Muscle of arm (tissue), 14 donors: ENCODE results near the gene NR5A2. TPM values are rescaled to one million over a fixed set of nuclear protein-coding genes. Genes with fewer than 3 reads are reported as not detected.

ENCODE experiments used
- DNase-seq: peaks from one replicate; pipeline ENCODE4 v3.0.0-alpha.2; 2013
- long read RNA-seq, 11 donors: transcript quantifications; one replicate each; lab custom pipeline, GENCODE V29; 2026
- polyA plus RNA-seq, 12 donors: library from polyadenylated mRNA; unstranded; fragments of 120-200 nt; gene quantifications; one replicate each; pipeline ENCODE4 v1.2.1, GENCODE V29; 2013; ENCODE audit not compliant: insufficient read length in 12 of 12

The NR5A2 gene
- polyA plus RNA-seq, result 10 to 100 TPM in 1 of 12 donors, 1 to 10 TPM in 10, not detected in 1; 2.3 to 13.1 (median 2.9) TPM
- long read RNA-seq, donor 1, partial matches to known transcripts, result 0 of 1 reads
- long read RNA-seq, donor 1, other reads (novel, unspliced or antisense), result 0 of 1 reads
- long read RNA-seq, donor 2, result 0 reads
- long read RNA-seq, donor 3, result 0 reads
- long read RNA-seq, donor 4, result 0 reads
- long read RNA-seq, donor 5, result 0 reads
- long read RNA-seq, donor 6, result 0 reads
- long read RNA-seq, donor 7, result 0 reads
- long read RNA-seq, donor 8, result 0 reads
- long read RNA-seq, donor 9, result 0 reads
- long read RNA-seq, donor 10, result 0 reads
- long read RNA-seq, donor 11, partial matches to known transcripts, result 6 of 6 reads
- long read RNA-seq, donor 11, other reads (novel, unspliced or antisense), result 0 of 6 reads

DNA sequence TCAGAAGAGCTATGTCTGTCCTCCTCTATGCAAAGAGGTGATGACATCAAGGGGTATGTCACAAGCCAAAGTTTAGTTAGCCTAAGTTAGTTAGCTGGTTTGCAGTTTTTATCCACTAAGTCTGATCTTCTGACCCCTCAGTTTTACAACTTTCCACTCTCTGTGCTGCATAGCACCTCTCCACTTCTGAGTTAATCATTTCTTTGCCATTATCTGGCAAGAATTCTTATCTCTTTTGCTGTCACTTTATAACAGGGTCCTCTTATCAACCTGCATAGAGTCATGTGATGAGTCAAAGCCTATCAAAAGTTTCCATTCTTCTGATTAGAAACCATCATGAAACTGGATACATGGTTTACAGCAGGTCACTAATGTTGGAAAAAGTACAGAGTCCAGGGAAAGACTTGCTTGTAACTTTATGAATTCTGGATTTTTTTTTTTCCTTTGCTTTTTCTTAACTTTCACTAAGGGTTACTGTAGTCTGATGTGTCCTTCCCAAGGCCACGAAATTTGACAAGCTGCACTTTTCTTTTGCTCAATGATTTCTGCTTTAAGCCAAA lies at the start of gene NR5A2:
TSS of gene NR5A2 (plus strand) at position 447 of the 560 bp plus-strand sequence. CDS start 138 bp downstream, outside the sequence.
- no peak for DNase-seq

DNA sequence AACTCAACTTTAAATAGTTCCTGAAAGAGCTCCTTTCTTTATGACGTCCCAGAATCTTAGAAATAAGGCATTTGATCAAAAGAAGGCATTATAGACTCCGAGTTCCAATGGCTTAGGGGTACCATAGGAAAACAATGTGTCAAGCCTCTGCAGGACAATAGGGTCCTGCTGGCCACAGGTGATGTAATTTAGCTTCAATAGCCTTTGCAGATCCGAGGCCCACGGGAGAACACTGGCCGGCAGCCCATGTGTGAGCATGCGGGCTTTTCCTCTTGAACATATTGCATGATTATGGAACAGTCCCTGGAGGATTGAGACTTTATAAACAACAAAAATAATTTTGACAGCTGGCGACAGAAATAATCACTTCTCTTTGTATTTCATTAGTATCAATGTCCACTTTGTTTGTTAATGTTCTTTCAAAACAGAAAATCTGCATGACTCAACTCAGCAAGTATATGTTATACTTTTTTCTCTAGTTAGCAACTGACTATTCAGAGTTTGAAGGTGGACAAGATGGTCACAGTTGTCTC lies 49.0 kb upstream of the NR5A2 start:
- DNase-seq, result no peak

DNA sequence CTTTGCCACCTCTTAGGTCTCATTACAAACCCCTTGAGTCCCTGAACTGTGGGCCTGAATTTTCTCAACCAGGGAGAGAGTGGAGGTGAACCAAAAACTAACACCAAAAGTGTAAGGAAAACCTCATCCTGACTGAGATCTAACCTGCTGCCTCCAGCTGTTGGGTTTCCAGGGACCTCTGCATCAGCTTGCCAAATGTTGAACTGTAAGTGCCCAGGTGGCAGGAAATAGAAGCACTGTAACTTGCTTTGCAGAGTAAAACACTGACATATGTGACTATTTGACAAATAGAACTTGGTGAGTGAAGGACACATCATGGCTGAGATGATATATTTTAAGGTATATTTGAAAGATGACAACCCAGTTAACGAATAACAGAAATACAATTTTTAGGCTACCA lies 48.4 kb upstream of the NR5A2 start:
- no peak for DNase-seq

DNA sequence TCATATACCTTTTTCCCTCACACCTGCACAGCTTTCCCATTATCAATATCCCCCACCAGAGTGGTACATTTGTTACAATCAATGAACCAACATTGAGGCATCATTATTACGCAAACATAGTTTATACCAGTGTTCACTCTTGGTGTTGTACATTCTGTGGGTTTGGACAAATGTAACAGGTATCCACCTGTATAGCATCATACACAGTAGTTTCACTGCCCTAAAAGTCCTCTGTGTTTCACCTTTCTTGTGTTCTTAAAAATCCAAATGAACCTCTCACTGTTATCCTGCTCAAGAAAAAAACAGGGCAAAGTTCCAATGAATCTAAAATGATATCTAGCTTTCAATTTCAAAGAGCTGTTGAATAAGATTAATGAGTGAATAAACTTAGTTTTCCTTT lies 45.9 kb upstream of the NR5A2 start:
- no peak for DNase-seq

DNA sequence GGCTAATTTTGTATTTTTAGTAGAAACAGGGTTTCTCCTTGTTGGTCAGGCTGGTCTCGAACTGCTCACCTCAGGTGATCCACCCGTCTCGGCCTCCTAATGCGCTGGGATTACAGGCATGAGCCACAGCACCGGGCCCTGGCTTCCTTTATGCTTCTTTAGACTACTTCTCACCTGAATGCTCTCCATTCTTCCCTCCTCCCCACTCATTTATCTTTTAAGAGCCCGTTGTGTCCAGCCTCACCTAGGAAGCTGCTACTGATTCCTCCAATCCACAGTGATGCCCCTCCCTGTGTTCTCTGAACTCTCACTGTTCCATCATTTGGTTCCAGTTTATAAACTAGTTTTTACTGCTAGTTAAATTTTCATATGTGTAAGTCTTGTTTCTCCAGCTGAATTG lies 44.9 kb upstream of the NR5A2 start:
- no peak for DNase-seq

DNA sequence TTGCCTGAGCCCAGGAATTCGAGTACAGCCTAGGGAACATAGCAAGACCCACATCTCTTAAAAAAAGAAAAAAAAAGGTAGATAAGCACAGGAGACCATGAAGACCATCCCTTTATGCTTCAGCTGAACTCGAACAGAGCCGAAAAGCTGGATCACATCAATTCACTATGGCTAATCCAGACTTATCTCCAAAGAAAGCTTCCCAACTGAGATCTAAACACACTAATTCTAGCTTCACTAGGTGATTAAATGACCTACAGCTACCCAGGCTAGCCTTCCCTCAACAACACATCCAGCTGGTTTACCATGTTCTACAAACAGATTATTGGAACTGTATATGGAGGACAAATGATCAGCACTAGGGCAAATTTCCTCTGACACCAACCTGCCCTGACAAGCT lies 44.0 kb upstream of the NR5A2 start:
- DNase-seq, result no peak

DNA sequence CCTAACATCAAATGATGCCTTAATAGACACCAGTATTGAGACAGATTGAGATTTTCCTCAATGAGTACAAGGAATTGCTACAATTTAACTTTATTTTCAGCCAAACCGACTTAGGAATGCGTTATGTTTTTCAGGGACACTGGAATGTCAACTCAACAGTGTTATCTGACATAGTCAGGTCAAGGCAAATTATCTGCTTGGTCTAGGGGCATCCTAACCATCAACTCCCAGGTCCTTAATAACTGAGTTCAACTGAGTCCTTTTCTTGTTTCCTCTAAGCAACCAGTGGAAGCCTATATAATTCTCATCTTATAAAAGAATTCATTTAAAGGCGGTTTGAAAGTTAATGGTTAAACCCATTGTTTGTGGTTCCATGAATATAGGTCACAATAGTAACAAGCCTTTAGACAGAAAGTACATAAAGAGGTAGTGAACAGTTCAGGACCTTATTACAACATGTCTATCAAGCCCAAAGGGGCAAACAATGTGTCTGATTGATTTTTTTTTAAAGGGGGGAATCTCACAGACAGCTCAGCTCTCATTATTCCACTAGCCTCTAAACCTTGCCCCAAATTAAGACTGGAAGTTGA lies 32.3 kb upstream of the NR5A2 start:
- no peak for DNase-seq

DNA sequence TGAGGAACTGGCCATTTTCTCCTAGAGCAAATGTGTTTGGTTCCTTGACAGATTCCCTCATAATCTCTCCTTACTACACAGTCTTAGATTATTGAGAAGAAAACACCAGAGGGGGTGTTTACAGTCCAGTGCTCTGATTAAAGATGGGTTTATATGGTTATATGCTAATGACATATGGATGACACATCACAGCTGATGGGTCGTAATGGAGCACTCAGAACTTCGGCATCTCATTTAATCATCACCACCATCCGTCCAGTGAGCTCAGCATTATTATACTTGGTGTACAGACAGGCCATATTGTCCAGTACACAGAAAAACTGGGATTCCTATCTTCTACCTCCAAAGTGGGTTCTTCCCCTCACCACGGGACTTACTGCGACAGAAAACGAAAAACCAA lies 22.3 kb upstream of the NR5A2 start:
- DNase-seq, result no peak

DNA sequence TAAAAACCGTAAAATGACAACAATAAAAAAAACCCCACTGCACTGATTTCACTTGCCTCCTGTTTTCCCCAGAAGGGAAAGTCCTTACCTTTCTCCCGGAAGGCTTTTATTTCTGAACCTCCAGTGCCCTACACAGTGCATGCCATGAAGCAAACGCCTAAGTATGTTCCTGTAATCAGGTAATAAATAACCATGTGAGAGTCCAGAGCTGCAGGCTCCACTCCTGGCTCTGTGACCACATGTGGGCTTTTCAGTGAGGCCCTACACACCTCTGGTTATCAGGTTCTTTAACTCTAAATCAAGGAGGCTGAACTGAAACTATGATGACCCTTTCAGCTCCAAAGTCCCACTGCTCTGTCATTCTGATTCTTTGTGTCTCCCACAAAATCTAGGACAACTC lies 20.8 kb upstream of the NR5A2 start:
- no peak for DNase-seq

DNA sequence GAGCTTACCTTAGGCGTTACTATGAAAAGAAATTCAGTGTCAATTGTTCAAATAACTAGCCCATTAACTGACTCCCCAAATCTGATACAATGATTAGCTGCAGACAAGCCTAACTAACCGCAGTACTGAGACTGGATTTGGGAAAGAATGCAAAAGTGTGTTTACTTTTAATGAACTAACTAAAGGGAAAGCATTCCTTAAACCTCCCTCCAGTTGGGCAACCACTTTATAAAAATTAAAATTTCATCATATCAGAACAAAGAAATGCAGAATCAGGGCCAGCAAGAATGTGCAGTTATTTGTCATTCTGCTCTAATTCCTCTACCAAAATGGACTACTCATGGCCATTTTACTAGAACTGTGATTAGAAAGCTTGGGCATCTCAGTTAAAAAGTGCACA lies 11.7 kb upstream of the NR5A2 start:
- no peak for DNase-seq

DNA sequence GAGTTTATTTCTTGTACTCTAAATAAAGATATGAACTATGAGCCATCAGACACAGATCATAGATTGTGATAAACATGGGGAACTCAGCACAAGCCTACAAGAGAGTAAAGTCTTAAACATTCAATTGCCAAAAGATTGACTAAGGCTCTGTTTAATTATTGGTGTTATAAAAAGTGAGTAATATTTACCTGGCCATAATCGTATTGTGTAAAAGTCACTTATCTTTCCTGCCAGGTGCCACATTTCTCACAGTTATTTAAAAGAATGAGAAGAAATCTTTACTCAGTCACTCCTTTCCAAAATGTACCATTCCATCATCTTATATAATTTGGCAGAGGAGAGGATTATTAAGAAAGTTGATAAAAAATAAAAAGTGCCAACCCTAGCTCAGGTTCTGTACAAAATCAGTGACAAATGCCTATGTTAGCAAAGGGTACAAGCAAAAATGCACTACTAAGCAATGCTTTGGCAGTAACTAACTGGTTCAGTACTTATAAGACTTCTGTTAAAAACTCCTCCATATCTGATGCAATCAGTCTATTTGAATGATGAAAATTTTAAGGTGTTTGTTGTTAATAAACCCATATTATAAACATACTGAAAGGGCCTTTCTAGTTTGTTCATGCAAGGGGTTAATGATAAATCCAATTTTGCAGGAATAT lies 5.8 kb upstream of the NR5A2 start:
- DNase-seq, result no peak

DNA sequence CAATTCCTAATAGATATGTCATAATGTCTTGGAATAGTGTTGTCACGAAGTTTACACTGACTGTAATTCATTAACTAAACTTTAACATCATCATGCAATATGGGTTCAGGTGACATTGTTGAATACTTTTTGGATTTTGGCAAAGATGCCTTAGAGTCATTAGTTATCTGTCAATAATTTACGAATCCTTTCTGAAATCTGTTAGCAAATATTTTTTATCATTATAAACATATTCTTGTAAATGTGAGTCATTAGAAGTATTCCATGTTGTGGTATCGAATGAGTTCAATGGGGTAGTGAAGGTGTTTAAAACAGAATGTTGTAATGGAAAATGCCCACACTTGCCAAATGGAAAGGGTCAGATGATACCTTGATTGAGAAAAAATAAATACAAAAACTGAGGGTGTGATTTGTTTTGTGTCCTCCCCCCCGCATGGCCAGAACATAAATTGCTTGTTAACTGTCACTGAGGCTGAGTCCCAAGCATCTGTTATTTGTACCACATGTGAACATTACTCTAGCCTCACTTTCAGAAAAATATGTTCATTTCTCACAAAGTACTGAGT lies 5.2 kb upstream of the NR5A2 start:
- no peak for DNase-seq

DNA sequence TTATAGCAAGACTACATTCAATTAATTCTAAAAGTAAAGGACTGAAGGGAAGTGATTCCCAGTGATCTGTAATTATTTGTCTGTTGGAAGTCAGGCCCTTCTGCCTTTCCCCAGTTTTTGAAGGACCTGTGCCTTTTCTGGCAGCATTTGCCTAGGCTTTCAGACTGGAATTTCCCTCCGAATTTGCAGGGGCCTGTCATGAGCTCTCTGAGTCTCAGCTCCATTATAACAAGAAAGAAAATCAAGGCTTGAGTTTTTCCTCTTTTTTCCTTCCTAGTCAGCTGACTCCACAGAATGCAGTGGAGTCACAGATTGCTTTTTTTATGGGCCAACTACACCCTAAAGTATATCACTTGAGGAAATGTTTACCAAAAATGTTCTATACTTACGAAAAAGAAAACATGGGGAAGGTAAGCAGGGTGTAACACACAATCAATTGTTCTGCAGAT lies 1.1 kb downstream of the NR5A2 start:
- no peak for DNase-seq

DNA sequence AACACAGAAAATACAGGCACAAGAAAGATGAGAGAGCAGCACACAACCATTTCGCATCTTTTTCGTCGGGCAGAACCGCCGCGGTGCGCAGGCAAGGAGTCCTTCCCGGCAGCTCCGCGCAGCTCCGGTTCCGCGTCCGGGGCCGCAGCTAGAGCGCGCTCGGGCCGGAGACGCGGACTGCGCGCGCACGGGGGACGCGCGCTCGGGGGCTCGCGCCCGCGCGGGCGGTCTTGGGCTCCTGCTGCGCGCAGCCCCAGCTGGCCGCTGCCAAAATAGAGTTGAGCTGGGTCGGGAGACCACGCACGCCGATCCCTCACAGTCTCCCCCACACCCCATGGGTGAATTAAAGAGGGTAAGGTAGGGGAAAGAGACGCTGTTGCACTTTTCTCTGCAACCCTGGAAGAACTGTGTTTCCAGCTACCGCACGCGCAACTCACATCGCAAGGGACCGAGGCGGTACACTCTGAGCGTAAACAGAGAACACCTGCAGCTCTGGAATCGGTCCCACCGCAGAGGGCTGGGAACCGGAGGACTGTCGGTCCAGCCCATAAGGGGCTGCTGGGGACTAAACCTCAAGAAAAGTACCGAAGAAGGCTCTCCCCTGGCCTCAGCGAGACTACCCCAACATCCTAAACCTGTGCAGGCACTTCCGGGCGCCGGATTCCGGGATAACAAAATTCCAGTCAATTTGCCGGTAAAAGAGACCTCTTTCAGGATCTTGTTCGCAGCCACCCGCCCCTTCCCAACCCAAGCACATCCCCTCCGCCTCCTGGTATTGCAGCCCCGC lies 1.7 kb downstream of the NR5A2 start:
- no peak for DNase-seq

DNA sequence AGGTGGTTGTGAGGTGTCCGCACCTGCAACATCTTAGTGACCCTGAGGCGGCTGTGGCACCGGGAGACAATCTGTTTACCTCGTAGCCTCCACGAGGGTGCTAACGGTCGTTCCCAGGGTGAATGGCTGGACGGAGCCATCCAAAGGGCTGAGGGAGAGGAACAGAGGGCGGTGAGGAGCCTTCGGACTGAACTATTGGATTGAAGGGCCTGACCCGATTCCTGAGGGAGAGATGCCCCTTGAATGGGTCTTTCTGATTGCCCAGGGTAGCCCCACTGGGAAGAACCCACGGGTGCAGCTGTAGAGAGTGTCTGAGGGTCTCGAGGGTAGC lies 2.3 kb downstream of the NR5A2 start:
- no peak for DNase-seq

DNA sequence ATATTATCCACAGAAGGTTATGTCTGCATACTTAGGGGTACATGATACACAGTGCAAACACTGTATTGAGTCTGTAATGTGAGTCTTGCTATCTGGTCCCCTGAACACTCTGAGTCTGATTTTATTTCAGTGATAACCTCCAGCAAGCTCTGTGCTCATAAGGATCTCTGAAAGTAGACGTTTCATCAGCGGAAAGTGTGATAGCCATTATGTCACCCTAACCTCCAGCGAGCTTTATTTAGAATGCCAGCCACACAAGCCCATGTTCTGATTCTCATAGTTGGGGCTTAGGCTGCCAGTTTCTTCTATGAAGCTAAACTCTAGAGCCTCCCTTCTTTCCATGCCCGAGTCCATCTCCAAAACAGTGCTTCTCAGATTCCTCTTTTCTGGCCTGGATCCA lies 3.3 kb downstream of the NR5A2 start:
- DNase-seq, result no peak

DNA sequence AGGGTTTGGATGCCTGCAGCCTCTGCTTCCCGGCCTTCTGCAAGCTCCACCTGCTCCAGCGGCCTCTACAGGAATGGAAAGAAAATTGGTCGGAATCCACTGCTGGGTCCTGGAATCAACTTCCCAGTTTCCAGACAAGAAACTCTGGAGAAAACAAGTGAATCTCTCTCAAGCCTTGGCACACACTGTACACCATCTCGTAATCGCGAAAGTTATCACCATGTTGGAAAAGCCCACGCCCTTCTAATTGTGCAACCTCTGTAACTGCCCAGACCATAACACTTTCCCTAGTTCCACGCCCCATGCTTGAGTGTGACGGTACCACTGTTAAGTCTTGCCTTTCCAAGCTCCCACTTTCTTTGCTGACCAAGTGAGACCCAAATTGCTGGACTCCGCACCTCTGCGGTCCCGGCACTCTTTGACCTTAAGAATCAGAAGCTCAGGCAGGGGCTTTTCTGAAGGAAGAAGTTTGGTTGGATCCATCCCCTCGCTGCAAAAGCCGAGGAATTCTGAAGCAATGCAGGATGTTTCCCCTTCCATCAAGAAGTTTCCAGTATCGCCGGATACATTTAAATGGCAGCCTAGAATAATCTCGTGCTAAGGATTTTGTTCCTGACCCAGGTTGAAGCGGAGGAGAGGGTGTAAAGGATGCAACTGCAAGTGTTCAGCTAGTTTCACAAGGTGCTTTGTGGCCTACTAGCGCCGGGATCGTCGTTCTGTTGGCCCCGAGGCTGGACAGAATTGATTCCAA lies 6.2 kb downstream of the NR5A2 start:
- no peak for DNase-seq

DNA sequence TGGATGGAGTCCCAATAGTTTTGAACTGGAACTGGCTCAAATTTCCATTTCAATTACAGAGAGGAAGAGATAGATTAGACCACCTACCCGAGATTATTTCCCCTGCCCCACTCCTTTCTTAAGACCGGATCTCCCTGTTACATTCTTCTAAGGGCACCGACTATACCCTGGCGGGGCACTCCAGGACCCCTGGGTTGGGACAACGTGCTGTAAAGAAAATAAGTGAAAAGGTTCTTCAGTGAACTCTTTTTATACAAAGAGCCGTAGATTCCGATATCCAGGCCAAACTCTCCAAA lies 6.7 kb downstream of the NR5A2 start:
- no peak for DNase-seq

DNA sequence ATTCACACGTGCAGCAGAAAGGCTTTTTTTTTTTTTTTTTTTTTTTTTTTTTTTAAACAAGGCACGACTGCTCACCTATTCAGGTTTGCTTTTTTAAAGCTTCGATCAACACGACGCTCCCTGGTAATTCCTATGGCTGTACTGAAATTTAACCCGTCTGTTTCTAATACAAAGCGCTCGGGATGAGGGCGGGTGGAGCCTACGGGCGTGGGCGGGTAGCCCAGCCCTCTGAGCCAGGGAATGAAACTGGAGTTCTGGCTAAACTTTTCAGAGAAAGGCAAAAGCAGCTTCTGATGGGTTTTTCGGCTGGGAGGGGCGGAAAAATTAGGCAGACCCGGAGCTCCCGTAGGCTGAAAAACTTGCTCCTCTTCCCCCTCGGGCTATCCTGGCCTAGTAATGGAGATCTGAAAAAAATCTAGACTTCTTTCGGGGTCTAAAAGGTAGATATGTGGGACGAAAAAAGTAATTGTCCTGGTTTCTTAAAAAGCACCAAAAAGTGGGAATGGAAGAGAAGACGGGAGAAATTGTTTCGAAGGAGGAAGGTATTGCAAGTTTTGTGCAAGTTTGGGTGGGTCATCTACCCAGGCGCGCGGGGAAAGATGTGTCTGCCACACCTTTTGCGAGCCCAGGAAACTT lies 7.4 kb downstream of the NR5A2 start:
- no peak for DNase-seq

DNA sequence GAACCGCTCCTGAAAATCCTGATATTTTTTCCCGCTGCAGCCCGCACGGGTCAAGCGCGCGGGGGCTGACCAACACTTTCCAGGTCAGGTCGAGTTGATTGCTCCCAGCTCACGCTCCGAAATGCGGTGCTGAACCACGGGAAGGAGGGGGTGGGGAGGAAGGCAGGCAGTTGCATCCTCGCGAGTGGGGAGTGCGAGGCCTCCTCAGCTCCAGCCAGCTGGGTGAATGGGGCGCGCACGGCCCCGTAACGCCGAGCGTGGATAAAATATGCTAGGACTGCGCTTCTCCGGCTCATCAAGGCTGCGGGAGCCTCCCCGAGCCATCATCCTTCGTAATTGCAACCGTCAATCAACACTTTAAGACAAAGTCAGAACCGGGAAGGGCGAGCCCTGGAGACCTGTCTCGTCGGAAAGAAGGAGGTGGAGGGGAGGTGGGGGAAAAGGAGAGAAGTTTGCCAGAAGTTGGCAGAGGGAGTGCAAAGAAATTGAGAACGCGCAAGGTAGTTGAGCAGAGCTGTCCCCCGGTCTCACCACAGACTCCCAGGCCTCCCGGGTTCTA lies 8.0 kb downstream of the NR5A2 start:
- DNase-seq, result no peak
